Gastroesophageal sphincter (tissue), 4 donors: ENCODE results near the gene ACAA1. TPM values are rescaled to one million over a fixed set of nuclear protein-coding genes. Genes with fewer than 3 reads are reported as not detected.

ENCODE experiments used
- ATAC-seq: fragments of 150-250 bp; one replicate; pipeline ENCODE4 v1.9.1; 2016; ENCODE audit warnings: mild to moderate bottlenecking, moderate library complexity
- H3K27ac ChIP-seq, 4 donors: fragments of 200-600 bp; sonication (generic) in 3 of 4; 1 replicate in 3 of 4; 2 replicates in 1 of 4; pipeline ENCODE4 v1.5.1; 2016 to 2019
- H3K27me3 ChIP-seq: fragments of 200-600 bp; sonication (generic); one replicate; pipeline ENCODE4 v1.5.1; 2019
- H3K36me3 ChIP-seq, 2 donors: fragments of 200-600 bp; sonication (generic); one replicate each; pipeline ENCODE4 v1.5.1; 2019; ENCODE audit warnings: control low read depth in 1 of 2
- H3K4me1 ChIP-seq, 3 donors: fragments of 200-600 bp; sonication (generic); 1 replicate in 2 of 3; 2 replicates in 1 of 3; pipeline ENCODE4 v1.5.1; 2016 to 2019; ENCODE audit warnings: control low read depth in 2 of 3
- H3K4me3 ChIP-seq, 2 donors: fragments of 200-600 bp; sonication (generic); one replicate each; pipeline ENCODE4 v1.5.1; 2019; ENCODE audit warnings: mild to moderate bottlenecking in 1 of 2, moderate library complexity in 1 of 2
- H3K9me3 ChIP-seq, 3 donors: fragments of 200-600 bp; sonication (generic); one replicate each; pipeline ENCODE4 v1.5.1; 2017 to 2019; ENCODE audit warnings: control low read depth in 2 of 3
- CTCF ChIP-seq, 4 experiments: fragments of 200-600 bp in 2 of 4; fragments of 450-650 bp in 2 of 4; sonication (generic) in 1 of 4; IDR thresholded peaks; one replicate each; pipeline ENCODE4 v1.5.1; 2017 to 2019; ENCODE audit warnings: antibody characterized with exemption in 4 of 4, mild to moderate bottlenecking in 2 of 4, moderate library complexity in 2 of 4
- EP300 ChIP-seq: sonication (generic); formaldehyde crosslinking; IDR thresholded peaks from one replicate; pipeline ENCODE4 v1.6.1; 2017; ENCODE audit warnings: antibody characterized with exemption, mild to moderate bottlenecking
- POLR2A ChIP-seq, 2 donors: fragments of 450-650 bp; IDR thresholded peaks; one replicate each; pipeline ENCODE4 v1.6.1; 2017; ENCODE audit warnings: antibody characterized with exemption in 2 of 2, mild to moderate bottlenecking in 2 of 2, moderate library complexity in 1 of 2
- POLR2AphosphoS5 ChIP-seq: sonication (generic); formaldehyde crosslinking; IDR thresholded peaks from one replicate; pipeline ENCODE4 v1.6.1; 2017; ENCODE audit warnings: antibody characterized with exemption
- WGBS, 2 donors: methylation state at CpG; one replicate each; pipeline ENCODE4 v1.1.5; 2018; ENCODE audit warnings: low coverage in 1 of 2; 5-methylcytosine and 5-hydroxymethylcytosine counted together
- total RNA-seq, 4 donors: library from RNA; depleted of rRNA; stranded (reverse); fragments of >200 nt; gene quantifications; one replicate each; pipeline ENCODE4 v1.1.0, GENCODE V29; 2016

The ACAA1 gene
- total RNA-seq, 4 donors from 2014 or later = 28.3 to 46.6 (median 41.2) TPM

GRCh38 chr3:38116471-38117162, 20.3 kb downstream of the ACAA1 start:
- Histone ChIP-seq H3K27me3 (no peaks in the 10 kb centered on the region), H3K4me3 (no peak overlapping the region), H3K36me3 (peaks cover 0 to 23% of the 10 kb centered on the region in 2 donors), H3K27ac (no peak overlapping the region), H3K4me1 (no peaks in the 10 kb centered on the region), H3K9me3 (no peaks in the 10 kb centered on the region)
- WGBS, 2 donors = 40 to 95% methylated on average over 1 to 4 of the region's 12 CpGs
- TF ChIP-seq EP300 = no peak
- no peak for TF ChIP-seq POLR2AphosphoS5
- TF ChIP-seq POLR2A (IDR thresholded peaks at IDR 0.05) = no peak
- TF ChIP-seq CTCF (IDR thresholded peaks at IDR 0.05) = no peak
- ATAC-seq = no peak

- WGBS, 2 donors = 73 to 75% methylated on average over 7 to 8 of the region's 9 CpGs
- ATAC-seq = no peak
- TF ChIP-seq EP300 (no peak), POLR2A (IDR thresholded peaks at IDR 0.05) (no peak), CTCF (IDR thresholded peaks at IDR 0.05) (no peak), POLR2AphosphoS5 (no peak)
These were observed 21.1 kb downstream of the ACAA1 start for GRCh38 chr3:38115645-38116427.

GRCh38 chr3:38114875-38115644, 21.9 kb downstream of the ACAA1 start:
- no peaks in the 10 kb centered on the region for H3K9me3 ChIP-seq
- H3K27ac ChIP-seq = no peak overlapping the region
- H3K4me3 ChIP-seq = no peak overlapping the region
- H3K4me1 ChIP-seq = no peaks in the 10 kb centered on the region
- ATAC-seq = no peak
- 40 to 73% methylated on average over 1 to 5 of the region's 13 CpGs for WGBS, 2 donors
- H3K36me3 ChIP-seq = peaks cover 0 to 7% of the 10 kb centered on the region in 2 donors
- TF ChIP-seq EP300 = no peak
- no peak for TF ChIP-seq POLR2A (IDR thresholded peaks at IDR 0.05)
- TF ChIP-seq POLR2AphosphoS5 = no peak
- TF ChIP-seq CTCF (IDR thresholded peaks at IDR 0.05) = no peak
- H3K27me3 ChIP-seq = no peaks in the 10 kb centered on the region

More at GRCh38 chr3:38115645-38116427, 21.1 kb downstream of the ACAA1 start:
- Histone ChIP-seq H3K36me3 (peaks cover 0 to 15% of the 10 kb centered on the region in 2 donors), H3K4me1 (no peaks in the 10 kb centered on the region), H3K4me3 (no peak overlapping the region), H3K27ac (no peak overlapping the region), H3K27me3 (no peaks in the 10 kb centered on the region), H3K9me3 (no peaks in the 10 kb centered on the region)

GRCh38 chr3:38114052-38114874, 22.7 kb downstream of the ACAA1 start:
- no peak for ATAC-seq
- no peak overlapping the region for H3K27ac ChIP-seq
- H3K9me3 ChIP-seq = no peaks in the 10 kb centered on the region
- no peaks in the 10 kb centered on the region for H3K4me1 ChIP-seq
- no peaks in the 10 kb centered on the region for H3K36me3 ChIP-seq
- no peak overlapping the region for H3K4me3 ChIP-seq
- no peaks in the 10 kb centered on the region for H3K27me3 ChIP-seq
- TF ChIP-seq POLR2A (IDR thresholded peaks at IDR 0.05) (no peak), EP300 (no peak), POLR2AphosphoS5 (no peak), CTCF (IDR thresholded peaks at IDR 0.05) (no peak)
- 89 to 96% methylated on average over 5 to 10 of the region's 13 CpGs for WGBS, 2 donors
